DMS53 treated with DMSO at 0.1 percent for 48 hours (cell line): ENCODE measurements around the gene SHOC2.

Experiments
- DNase-seq: peaks from one replicate; lab custom pipeline; 2025; ENCODE audit not compliant: unreplicated experiment; lab: John Stamatoyannopoulos, UW

The SHOC2 gene

DNA sequence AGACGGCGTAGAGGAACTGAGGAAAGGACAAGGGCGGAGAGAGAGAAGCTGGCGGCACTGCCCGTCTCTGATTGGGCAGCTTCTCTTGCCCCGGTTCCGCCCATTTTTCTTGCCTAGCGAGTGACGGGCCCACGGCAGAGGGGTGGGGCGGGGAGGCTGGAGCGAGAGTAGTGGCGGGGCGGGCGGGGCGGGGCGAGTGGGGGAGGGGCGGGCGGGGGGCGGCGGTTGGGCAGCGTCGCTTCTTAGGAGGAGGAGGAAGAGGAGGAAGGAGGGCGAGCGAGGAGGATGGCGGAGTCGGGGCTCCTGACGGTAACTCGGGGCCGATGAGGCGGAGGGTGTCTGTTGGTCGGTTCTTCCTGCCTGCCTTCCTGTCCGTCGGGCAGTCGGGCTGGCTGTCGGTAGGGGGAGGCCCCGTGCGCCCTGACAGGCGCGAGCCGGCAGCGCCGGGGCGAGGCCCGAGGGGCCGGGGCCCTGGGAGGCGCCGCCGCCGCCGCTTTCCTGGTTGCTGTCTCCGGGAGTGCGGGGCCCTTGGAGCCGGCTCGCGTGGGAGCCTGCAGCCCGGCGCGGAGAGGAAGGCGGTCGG, at the start of gene SHOC2:
TSS of gene SHOC2 (plus strand) at position 256 of the 583 bp plus-strand sequence. CDS start 44,755 bp downstream, outside the sequence.
- DNase-seq: peak; percentile 73

DNA sequence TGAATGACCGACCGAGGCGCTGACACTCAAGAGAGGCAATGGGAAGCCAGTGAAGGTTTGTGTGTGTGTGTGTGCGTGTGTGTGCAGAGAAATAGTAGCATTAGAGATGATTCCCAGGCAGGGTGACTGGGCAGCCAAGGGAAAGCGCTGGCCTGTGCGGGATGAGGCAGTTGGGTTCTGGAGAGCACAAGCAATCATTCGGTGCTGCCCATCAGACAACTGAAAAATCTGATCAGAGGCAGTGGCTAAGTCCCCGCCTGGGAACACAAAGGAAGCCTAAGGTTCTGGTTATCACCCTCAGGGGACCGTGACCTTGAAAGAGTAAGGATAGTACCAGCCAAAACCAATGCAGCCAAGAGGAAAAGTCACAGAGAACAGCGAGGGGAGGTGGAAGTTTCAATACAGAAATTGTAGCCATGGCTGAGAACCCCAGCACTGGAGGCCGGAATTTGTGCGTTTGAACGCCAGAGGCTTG, 48.5 kb upstream of the SHOC2 start:
- no peak for DNase-seq

DNA sequence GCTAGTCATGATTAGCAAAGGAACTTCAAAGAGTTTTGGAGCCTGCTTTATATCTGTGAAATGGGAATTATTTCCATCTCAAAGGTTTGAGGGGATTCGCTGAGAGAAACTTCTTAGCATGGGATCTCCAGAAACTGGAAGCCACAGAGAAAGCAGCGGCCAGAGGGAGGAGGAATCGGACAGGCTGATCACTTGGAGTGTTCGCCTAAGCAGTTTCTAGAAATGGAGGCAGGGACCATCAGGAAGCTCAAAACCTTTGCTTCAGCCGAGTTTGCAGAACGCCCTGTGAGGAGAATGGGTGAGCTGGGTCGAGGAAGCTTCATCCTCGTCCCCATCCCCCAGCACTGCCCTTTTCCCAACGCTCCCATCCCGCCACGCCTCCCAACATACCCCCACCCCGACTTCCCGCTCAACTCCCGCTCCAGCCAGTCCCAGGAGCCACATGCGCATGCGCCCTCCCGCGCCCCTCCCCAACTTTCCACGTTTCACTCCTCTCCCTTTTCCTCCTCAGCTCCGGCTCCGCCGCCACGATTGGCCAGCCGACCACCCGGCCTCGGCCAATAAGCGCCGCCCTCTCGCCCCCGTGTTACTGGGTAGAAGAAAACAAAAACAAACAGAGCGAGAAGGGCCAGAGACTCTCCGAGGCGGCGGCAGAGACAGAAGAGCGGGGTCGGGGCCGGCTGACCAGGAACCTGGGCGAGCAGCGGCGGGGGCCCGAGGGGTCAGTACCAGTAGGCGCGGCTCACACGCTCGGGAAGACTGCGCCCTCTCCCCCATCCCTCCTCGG, 47.9 kb upstream of the SHOC2 start, which contains the start of gene PDCD4:
TSS of gene PDCD4 (plus strand) at position 631 of the 787 bp plus-strand sequence. CDS start 4,100 bp downstream, outside the sequence.
- DNase-seq: peak; percentile 94

DNA sequence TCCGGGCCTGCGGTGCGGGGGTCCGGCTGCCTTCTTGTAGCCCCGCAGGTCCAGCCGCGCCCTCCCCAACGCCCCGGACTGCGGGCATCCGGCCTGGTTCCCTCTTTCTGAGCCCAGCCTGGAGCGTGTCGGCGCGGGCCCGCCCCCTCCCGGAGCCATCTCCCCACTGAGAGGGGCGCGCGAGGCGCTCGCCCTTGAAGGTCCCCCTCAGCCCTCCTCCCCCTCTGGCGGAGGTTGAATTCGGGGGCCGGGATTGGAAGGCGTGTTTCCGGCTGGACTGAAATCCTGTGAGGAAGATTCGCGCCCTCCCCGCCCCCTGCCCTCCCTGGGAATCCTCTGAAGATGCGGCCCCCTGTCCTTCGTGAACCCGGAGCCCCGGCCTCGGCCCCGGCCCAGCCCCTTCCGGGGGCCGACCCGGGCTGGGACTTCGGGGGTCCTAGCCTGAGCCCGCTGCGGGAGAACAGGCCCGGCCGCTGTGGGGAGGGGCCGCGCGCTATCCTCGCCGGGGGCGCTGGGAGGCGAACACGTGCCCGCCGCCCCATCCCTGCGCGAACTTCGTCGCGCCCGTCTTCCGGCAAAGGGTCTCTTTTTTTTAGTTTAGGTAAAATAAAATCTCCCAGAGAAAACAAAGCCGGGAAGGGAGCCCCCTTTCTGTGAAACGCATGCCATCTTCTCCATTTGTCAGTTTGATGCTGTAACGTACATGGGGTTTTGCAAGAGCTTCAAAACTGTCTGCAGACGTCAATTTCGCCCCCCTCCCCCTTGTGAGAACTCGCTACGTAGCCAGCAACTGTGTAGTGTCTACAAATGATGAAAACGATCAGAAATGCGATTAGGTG, 47.0 kb upstream of the SHOC2 start:
- DNase-seq: no peak

DNA sequence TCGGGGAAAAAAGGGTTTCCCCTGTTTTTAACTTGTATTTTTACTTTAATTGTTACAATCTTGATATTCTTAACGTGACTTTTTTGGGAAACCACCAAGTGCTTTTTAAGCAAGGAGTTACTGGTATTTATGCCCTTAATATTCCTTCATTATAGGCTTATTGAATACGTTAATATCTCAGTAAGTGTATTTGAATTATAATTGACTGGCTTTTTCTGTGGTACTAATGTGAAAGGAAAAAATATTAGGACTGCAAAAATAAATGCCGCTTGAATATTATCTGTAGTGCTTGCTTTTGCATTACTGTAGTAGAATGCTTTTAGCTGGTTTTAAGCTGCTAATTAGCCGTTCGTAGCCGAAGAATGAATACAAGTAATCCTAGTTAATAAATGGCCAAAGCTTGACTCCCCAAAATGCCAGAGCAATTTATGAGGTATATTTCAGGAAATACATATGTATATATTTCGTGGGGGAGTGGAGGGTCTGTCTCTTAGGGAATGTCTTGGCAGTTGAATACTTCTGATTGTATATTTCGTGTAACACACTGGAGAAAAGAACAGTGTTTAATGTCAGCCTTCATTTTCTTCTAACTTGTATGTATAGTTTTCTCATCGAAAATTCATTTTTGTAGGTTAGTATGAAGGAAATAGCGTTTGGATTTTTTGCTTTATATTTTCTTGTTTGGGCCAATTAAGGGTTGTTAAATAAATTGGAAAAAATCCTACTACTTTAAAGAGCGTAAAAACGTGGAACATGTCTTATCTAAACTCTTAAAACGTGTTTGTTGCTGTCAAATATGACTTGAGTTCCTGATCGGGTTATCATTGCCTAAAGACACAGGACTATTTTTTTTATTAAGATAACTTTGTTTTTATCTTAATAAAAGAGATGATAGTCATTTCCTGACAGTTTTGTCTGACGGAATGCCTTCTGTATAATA, 46.1 kb upstream of the SHOC2 start:
- no peak for DNase-seq

DNA sequence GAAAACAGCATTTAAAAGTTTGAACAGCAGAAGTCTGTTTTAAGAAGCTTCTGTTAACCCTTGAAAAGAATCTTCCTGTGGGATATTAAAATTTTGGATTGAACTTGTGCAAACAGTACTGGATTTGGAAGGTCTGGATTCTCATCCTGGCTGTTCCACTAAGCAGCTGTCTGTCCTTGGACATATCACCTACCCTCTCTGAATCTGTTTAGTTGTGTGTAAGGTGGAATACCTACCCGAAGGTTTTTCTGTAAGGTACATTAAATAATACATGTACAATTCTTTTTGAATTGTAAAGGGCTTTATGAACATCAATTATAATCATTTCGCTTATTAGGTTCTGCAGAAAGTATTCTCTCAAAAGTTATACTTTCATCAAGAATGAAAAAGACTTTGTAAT, 45.5 kb upstream of the SHOC2 start:
- DNase-seq: no peak

DNA sequence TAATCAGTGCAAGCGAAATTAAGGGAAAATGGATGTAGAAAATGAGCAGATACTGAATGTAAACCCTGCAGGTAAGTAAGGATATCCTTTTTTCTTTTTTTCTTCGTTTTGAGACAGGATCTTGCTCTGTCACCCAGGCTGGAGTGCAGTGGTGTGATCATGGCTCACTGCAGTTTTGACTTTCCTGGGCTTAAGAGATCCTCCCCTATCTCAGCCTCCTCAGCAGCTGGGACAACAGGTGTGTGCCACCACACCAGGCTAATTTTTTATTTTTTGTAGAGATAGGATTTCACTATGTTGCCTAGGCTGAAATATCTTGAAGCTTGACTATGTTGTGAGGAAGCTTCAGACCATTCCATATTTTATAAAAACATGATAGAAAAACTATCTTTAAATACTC, 43.4 kb upstream of the SHOC2 start:
- DNase-seq: no peak

DNA sequence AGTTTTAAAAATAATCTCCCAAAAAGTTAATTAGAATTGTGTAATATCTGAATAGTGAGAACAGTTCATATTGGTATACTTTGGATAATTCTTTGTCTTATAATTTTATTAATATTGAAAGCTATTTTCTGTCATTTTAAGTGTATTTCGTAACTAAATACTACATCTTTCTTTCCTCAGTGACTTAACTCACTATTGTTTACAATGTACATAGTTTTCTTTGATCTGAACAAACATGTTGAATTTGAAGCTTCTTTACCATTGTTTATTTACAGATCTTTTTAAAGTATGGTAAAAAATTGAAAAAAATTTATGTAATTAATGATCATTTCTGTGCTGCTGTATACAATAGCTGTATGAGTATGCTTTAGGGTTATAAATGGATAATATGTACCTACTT, 42.6 kb upstream of the SHOC2 start:
- DNase-seq: no peak

DNA sequence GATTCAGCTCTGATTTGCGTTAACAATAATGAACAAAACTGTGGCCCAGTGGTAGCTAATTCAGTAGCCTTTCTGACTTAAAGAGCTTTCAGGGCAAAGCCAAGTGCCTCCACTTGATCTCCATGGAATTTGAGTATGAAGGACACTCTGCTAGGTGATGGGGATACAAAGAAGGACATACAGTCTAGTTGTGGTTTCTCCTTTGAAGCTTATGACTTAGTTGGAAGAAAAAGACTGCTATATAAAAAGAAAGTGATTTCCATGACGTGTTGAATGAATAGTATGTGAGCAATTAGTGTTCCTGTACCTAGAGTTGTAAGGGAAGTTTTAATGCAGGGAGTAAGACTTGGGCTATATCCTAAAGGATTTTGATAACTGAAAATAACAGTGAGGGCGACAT, 39.4 kb upstream of the SHOC2 start:
- no peak for DNase-seq

DNA sequence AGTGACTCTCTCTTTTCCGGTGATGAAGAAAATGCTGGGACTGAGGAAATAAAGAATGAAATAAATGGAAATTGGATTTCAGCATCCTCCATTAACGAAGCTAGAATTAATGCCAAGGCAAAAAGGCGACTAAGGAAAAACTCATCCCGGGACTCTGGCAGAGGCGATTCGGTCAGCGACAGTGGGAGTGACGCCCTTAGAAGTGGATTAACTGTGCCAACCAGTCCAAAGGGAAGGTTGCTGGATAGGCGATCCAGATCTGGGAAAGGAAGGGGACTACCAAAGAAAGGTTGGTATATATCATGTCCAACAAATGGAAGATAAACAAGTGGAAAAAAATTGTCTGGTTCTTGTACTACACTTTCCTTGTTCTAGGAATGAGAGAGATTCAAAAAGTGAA, 38.2 kb upstream of the SHOC2 start:
- no peak for DNase-seq

DNA sequence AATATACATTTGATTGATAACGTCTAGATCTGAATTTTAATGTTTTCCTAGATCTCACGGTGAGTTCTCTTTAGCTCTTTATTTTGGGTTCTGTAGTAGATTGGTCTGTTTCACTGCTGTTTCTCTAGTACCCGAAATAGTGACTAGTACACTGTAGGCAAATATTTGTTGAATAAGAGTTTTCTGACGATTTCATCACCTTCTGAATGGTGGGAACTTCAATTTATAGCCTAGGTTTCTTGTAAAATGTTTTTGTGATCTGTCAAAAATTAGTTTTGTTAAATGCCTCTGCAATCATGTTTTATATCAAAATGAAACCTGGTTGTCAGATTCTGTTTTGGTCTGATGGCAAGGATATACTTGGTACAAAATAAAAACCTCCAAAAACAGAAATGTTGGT, 37.5 kb upstream of the SHOC2 start:
- no peak for DNase-seq

DNA sequence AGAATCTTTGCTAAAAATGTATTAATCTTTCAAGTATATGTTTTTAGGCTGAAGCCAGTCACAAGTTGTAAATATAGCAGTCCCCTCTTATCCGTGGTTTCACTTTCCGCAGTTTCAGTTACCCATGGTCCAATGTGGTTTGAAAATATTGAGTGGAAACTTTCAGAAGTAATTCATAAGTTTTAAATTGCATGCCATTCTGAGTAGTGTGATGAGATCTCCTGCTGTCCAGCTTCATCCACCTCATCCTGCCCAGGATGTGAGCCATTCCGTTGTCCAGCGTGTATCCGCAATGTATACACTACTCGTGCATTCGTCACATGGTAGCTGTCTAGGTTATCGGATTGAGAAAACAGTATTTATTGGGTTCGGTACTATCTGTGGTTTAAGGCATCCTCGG, 35.5 kb upstream of the SHOC2 start:
- no peak for DNase-seq

DNA sequence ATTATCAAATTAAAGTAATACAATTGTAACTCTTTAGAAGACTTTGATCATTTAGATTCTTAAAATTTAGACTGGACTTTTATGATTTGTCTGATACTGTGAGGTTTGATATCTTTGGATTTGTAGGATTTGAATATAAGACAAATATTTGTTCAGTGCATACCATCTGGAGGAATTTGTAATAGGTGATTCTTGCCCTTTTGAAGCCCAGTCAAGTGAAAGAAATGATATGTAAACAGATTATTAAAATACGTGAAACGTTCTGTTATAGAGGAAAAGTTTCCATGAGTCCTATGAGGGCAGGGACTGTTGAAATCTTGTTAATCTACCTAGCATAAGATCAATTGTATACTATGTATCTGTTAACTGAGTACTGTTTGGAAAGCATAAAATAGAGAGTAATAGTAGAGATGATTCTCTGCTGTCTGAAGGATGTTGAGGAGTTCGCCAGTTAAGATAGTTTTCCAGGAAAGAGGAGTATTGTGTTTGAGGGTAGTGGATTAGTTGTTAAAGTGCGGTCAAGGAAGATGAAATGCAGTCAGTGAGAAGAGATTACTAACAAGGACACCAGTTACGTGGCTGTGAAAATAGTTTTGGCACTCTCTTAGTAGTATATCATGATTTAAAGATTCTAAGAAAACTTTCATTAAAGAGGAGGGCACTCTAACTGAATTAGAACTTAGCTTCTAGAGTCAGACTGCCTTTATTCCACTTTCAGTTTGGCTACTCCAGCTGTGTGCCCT, 33.3 kb upstream of the SHOC2 start:
- no peak for DNase-seq

DNA sequence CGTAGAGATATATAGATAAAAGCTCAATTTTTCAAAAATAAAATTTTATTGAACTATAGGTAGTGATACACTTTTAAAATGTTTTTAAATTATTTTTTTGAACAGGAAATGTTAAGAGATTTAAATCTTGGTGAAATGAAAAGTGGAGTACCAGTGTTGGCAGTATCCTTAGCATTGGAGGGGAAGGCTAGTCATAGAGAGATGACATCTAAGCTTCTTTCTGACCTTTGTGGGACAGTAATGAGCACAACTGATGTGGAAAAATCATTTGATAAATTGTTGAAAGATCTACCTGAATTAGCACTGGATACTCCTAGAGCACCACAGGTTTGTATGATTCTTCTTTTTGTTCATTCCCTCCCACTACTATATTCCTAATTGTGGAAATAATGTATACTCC, 31.8 kb upstream of the SHOC2 start:
- DNase-seq: no peak

DNA sequence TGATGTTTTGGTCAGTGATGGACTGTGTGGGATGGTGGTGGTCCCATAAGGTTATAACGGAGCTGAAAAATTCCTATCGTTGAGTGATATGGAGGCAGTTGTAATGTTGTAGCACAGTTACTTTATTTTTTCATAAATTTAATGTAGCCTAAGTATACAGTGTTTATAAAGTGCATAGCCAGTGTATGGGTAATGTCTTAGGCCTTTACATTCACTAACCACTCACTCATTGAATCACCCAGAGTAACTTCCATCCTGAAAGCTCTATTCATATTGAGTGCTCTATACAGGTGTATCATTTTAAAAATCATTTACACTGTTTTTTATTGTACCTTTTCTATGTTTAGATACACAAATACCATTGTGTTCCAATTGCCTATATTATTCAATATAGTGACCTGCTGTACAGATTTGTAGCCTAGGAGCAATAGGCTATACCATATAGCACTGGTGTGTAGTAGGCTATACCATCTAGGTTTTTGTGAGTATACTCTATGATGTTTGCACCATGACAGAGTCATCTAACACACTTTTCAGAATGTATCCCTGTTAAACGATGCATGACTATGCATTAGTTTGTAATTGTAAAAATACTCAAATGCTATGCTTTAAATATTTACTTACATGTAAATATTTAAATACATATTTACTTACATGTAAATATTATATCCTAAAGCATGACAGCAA, 26.7 kb upstream of the SHOC2 start:
- no peak for DNase-seq

DNA sequence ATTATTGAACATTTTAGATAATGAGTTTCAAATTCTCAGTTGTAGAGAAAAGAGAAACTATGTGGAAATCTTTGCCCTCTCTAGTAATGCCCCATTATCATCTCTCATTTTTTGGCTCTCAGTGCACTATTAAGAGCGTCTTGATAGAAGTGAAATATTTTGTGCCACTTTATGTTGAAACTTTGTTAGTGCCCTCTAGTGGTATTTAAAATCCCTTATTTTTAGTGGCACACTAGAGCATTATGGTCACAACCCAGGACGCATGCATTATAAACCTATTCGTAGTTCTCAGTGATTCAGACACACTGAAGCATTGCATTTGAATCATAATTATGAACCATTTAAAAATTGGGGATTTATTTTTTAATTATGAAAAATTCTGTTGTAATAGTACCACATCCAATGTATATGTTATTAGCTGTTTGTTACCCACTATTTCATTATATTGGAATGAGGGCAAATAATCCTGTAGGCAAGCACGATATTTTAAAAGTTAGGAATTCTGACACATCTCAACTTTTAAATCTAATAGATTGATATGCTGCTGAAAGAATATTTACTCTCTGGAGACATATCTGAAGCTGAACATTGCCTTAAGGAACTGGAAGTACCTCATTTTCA, 25.7 kb upstream of the SHOC2 start:
- DNase-seq: peak; percentile 68

DNA sequence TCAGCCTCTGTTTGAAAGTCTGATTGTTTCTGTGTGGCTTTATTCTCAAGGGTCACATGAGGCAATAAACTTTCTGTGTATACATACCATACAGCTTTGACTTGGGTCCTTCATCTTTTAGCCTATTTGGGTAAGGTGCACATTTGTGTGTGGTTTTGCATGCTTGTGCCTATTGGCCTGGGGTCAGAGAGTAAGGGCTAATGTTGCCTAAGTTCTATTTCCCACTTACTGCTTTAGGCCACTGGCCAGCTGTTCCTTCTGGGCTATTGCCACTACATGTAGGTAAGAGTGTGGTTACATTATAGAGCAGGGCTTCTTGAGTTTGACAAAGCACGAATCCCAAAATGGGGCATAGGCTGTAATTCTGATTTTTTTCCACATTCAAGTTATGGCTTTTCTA, 22.2 kb upstream of the SHOC2 start:
- no peak for DNase-seq

DNA sequence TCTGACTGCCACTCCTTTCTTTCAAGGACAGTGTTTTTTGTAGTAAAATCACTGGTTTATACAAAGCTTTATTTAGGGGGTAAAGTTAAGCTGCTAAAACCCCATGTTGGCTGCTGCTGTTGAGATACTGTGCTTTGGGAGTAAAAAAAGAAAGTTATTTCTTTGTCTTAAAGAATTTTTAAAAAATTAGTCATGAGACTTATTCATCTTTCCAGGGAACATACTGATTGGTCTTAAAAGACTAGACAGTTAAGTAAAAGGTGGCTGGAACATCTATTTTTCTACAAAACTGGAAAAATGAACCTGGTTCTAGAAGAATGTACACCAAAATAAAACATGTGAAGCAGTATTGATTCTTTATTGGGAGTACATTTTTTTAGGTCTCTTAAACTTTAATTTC, 21.0 kb upstream of the SHOC2 start:
- no peak for DNase-seq

DNA sequence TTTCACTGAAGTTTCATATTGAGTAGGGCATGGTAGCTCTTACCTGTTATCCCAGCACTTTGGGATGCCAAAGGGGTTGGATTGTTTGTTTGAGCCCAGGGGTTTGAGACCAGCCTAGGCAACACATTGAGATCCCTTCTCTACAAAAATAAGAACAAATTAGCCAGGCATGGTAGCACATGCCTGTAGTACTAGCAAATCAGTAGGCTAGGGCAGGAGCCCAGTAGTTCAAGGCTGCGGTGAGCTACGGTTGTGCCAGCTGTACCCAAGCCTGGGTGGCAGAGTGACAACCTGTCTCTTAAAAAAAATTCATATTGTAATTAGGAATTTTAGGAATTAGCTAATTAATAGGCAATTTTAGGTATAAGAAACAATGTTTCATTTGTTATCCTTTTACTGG, 18.4 kb upstream of the SHOC2 start:
- no peak for DNase-seq
